RWPE1 (cell line): ENCODE measurements around the gene DHX57.

Experiments
- CTCF ChIA-PET: fragments of 350-600 bp; sonication (Branson Sonifier 250); formaldehyde crosslinking; extraction: SDS; loops from one replicate; lab custom pipeline; 2021; lab: Yijun Ruan, JAX
- POLR2A ChIA-PET: fragments of 400-600 bp; formaldehyde crosslinking; extraction: SDS; loops from one replicate; lab custom pipeline; 2020; ENCODE audit warnings: antibody characterized with exemption; ENCODE audit not compliant: low non-redundant PET; lab: Yijun Ruan, JAX
- DNase-seq: peaks from one replicate; pipeline ENCODE4 v3.0.0; 2012; ENCODE audit warnings: low spot score
- H3K27ac ChIP-seq: fragments of 450-650 bp; 2 replicates; pipeline ENCODE4 v1.5.1; 2017
- TF ChIP-seq, protein P1 (sequence below): fragments of 450-650 bp; conservative IDR thresholded peaks from 2 replicates; pipeline ENCODE4 v1.5.1; 2017; ENCODE audit warnings: low read depth, mild to moderate bottlenecking

Gene DHX57

DNA sequence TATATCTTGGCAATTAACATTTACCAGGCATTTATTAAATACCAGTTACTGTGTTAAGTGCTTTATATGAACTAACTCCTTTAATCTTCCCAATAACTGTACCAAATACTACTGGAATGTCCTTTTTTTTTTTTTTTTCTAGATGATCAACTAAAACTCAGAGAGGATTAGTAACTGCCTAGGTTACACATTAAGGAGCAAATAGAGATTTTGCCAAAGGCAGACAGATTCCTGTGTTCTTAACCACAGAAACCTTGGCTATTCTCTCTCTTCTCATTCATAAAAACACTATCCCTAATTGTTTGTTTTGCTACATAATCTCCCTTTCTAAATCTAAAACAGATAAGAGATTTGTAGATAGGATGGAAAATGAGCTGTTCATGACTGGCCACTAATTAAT is 13.3 kb downstream of the DHX57 start:
- DNase-seq, result no peak
- ChIA-PET POLR2A (no interaction called here), CTCF (no interaction called here)
- TF ChIP-seq, protein P1, sequence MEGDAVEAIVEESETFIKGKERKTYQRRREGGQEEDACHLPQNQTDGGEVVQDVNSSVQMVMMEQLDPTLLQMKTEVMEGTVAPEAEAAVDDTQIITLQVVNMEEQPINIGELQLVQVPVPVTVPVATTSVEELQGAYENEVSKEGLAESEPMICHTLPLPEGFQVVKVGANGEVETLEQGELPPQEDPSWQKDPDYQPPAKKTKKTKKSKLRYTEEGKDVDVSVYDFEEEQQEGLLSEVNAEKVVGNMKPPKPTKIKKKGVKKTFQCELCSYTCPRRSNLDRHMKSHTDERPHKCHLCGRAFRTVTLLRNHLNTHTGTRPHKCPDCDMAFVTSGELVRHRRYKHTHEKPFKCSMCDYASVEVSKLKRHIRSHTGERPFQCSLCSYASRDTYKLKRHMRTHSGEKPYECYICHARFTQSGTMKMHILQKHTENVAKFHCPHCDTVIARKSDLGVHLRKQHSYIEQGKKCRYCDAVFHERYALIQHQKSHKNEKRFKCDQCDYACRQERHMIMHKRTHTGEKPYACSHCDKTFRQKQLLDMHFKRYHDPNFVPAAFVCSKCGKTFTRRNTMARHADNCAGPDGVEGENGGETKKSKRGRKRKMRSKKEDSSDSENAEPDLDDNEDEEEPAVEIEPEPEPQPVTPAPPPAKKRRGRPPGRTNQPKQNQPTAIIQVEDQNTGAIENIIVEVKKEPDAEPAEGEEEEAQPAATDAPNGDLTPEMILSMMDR, result no peak
- H3K27ac ChIP-seq, result no peak overlapping the region

DNA sequence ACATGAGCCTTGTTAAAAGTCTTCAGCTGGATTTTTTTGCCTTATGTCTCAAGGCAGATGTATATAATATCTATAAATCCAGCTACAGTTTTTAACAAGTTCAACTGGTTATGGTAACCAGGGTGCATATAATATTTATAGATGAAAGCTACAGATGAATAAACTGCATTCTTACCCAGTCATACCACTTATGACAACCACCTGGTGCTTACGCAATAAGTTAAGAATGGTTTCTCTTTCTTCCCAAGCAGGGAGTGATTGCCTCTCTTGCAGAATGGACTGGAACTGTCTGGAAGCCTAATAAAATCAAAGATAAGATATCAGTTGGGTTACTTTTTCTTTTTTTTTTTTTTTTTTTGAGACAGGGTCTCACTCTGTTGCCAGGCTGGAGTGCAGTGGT is 19.6 kb downstream of the DHX57 start:
- TF ChIP-seq, protein P1, result no peak
- CTCF ChIA-PET, result interaction anchor here (0.7 kb wide), 1 partner anchor 11 kb away, joined by 4 read pairs; no protein-coding TSS in a partner anchor
- no peak overlapping the region for H3K27ac ChIP-seq
- POLR2A ChIA-PET, result interaction anchor here (0.5 kb wide), 1 partner anchor 13 kb away, joined by 3 read pairs; no protein-coding TSS in a partner anchor
- DNase-seq, result peak; percentile 45

DNA sequence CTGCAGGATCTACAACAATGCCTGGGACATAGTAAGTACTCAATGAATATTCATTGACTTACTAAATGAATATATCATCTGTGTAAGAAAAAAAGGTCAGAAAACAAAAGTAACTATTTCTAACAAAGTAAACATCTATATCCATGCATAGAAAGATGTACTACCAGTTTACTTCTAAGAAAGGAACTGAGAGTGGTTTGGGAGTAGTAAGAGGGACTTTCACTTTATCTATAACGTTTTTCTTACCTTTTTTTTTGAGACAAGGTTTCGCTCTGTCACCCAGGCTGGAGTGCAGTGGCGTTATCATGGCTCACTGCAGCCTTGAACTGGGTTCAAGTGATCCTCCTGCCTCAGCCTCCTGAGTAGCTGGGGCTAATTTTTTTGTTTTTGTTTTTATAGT is 25.7 kb downstream of the DHX57 start:
- POLR2A ChIA-PET, result no interaction called here
- CTCF ChIA-PET, result no interaction called here
- no peak for DNase-seq
- TF ChIP-seq, protein P1, result no peak
- H3K27ac ChIP-seq, result no peak overlapping the region

DNA sequence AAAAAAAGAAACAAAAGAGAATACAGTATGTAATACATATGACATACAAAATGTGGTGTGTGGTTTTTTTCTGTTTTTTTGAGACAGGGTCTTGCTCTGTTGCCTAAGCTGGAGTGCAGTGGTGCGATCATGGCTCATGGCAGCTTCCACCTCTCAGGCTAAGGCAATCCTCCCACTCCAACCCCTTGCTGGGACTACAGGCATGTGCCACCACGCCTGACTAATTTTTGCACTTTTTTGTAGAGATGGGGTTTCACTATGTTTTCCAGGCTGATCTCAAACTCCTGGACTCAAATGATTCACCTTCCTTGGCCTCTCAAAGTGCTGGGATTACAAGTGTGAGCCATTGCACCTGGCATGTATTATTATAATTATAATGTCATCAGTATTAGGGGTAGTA is 38.9 kb downstream of the DHX57 start:
- POLR2A ChIA-PET, result no interaction called here
- CTCF ChIA-PET, result no interaction called here
- no peak overlapping the region for H3K27ac ChIP-seq
- DNase-seq, result no peak
- TF ChIP-seq, protein P1, result no peak

DNA sequence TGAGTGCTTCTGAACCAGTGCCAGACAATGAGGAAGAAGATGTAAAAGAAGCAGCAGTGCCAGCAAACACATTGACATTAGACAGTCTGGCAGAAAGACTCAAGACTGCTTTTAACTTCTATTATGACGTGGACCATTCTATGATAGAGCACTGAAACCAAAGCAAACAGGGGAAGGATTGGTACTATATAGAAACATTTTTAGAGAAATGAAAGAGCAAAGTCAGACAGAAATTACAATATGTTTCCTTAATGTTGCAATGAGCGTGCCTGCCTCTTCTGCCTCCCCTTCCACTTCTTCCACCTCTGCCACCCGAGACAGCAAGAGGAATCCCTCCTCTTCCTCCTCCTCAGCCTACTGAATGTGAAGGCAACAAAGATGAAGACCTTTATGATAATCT is 39.7 kb downstream of the DHX57 start:
- DNase-seq, result no peak
- POLR2A ChIA-PET, result no interaction called here
- H3K27ac ChIP-seq, result no peak overlapping the region
- CTCF ChIA-PET, result interaction anchor here (0.6 kb wide), 1 partner anchor 42 kb away, joined by 3 read pairs; no protein-coding TSS in a partner anchor
- TF ChIP-seq, protein P1, result no peak

DNA sequence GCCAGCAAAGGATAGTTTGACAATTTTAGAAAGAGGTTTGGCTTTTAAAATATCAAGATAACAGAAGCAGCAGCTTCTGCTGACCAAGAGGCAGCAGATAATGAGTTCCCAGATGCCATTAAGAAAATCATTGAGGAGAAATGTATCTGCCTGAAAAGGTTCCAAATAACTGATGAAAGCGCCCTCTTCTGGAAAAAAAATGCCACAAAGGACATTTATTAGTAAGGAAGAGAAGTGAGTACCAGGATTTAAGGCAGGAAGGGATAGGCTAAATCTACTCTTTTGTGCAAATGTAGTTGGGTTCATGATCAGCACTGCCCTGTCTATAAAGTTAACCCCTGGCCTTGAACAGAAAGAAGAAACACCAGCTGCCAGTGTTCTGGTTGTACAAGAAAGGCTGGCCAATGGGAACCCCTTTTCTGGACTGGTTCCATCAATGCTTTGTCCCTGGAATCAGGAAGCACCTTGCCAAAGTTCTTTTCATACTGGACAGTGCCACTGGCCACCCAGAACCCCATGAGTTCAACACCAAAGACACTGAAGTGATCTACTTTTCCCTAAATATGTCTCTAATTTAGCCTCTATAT is 40.6 kb downstream of the DHX57 start:
- TF ChIP-seq, protein P1, result peak; percentile 32; the same call in 1 of the 2 replicates
- no peak for DNase-seq
- H3K27ac ChIP-seq, result no peak overlapping the region
- ChIA-PET POLR2A (no interaction called here), CTCF (interaction anchor here (0.5 to 0.9 kb wide), 6 partner anchors 19 to 434 kb away, joined by 3 to 5 read pairs (median 4); no protein-coding TSS in a partner anchor)
